Glomerular visceral epithelial cell (primary cell): ENCODE data around the gene SMC3.

ENCODE experiments used
- DNase-seq: peaks from one replicate; pipeline ENCODE4 v3.0.0-alpha.2; 2016; ENCODE audit errors: extremely low spot score

The SMC3 gene

DNA sequence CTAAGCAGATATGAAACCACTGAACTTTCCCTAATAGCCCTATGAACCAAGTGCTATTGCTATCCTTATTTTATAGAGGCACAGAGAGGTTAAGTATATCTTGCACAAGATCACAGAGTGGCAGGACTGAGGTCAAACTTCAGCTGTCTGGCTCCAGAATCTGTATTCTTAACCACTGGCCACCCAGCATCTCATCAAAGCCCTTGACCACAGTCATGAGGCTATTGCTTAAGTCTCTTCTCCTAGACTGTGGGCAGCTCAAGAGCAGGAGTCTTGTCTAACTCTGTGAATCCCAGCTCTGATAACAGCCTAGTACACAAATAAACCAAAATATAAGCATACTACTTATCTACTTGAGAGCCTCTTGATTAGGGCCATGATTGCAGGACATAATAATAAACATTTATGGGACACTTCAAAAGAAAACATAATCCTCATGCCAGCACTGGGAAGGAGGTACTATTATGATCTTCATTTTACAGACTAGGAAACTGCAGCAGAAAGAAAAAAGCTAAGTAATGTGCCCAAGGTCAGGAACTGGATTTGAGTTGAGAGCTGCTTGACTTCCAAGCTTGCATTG lies 22.4 kb upstream of the SMC3 start:
- peak; percentile 26 for DNase-seq

GRCh38 chr10:110546077-110546476 lies 21.4 kb upstream of the SMC3 start:
- no peak for DNase-seq

- no peak for DNase-seq
Measured at GRCh38 chr10:110546499-110547110, 20.9 kb upstream of the SMC3 start.

GRCh38 chr10:110547139-110547761 lies 20.2 kb upstream of the SMC3 start:
- DNase-seq: peak; percentile 60

DNA sequence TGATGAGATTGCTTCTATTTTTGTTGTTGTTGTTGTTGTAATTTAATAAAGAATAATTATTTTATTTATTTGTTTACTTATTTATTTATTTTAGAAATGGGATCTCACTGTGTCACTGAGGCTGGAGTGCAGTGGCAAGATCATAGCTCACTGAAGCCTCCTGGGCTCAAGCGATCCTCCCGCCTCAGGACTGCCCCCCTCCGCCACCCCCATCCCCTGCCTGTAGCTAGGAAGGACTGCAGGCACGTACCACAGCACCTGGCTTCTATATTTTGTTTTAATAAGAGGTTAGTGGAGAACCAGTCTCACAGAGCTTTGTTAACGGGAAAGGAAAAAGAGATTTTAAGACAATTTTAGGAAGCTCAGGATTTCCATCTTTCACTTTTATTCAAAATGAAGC lies 19.5 kb upstream of the SMC3 start:
- no peak for DNase-seq

- DNase-seq: no peak
Measured at GRCh38 chr10:110549211-110549610, 18.3 kb upstream of the SMC3 start.

DNA sequence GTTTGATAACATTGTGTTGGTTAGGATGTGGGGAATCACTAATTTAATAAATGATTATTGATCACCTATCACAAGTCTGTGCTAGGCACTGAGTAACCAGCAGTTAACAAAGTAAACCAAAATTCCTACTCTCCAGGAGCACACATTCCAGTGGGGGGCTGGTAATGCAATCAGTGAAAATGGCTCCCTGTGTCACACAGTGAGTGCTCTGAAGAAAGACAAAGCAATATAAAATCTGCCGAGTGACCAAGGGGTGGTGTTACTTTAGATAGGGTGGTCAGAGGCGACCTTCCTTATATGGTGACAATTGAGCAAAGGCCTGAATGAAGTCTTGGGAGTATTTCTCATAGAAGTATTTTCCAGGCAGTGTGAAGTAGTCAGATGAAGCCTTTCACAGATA lies 13.6 kb upstream of the SMC3 start:
- DNase-seq: no peak

DNA sequence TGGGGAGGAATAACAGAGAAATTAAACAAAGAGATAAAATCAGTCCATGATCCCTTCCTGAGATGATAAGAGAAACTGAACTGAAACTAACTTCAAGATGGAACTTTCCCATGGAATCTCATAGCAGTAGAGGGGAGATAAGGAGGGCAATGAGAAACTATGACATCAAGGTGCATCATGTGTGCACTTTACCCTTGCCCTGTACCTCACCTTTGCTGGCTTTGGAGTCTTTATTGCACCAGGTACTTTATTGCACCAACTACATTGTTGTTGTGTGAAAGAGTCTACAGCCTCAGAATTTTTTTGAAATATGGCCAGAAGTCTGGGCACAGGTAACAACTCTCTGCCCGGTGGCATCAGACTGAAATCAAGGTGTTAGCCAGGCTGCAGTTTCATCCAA lies 11.2 kb upstream of the SMC3 start:
- no peak for DNase-seq

DNA sequence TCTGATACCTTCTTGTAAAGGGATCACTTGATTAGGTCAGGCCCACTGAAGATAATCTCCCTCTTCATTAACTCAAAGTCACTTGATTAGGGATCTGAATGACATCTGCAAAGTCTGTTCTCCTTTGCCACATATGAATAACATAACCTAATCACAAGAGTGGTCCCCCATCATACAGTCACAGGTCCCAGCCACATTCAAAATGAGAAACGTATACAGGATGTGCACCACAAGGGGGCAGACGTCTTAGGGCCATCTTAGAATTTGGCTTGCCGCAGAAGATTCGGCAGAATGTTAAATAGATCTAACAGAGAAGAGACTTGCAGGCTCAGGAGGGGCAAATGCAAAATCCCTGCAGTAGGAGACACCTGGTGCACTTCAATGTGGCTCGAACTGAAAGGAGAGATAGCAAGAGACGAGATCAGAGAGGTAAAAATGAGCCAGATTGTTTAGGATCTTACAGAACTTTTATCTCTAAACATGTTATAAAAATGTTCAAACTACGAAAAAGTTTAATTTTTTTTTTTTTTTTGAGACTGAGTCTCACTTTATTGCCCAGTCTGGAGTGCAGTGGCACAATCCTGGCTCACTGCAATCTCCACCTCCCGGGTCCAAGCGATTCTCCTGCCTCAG lies 10.4 kb upstream of the SMC3 start:
- peak; percentile 27 for DNase-seq

GRCh38 chr10:110558041-110558440 lies 9.5 kb upstream of the SMC3 start:
- no peak for DNase-seq

DNA sequence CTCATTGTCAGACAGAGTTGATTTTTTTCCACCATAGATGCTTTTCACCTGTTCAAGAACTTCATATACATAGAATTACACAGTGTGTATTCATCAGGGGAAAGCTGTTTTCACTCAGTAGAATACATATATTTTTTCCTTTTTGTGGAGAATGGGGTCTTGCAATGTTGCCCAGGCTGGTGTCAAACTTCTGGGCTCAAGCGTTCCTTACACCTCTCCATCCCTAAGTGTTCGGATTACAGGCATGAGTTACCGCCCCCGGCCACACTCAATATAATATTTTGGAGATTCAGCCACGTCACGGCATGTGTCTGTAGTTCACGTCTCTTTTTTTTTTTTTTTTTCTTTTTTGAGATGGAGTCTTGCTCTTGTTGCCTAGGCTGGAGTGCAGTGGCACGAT lies 7.5 kb upstream of the SMC3 start:
- DNase-seq: no peak

DNA sequence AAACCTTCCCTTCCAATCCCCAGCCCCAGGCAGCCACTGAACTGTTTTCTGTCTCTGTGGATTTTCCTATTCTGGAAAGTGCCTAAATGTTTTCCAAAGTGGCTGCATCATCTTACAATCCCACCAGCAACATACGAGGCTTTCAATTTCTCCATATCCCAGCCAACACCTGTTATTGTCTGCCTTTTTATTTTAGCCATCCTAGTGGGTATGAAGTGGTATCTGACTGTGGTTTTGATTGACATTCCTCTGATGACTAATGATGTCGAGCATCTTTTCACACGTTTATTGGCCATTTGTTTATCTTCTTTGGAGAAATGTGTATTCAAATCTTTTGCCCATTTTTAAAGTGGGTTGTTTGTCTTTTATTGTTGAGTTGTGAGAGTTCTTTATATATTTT lies 6.2 kb upstream of the SMC3 start:
- no peak for DNase-seq

GRCh38 chr10:110562348-110562747 lies 5.1 kb upstream of the SMC3 start:
- no peak for DNase-seq

- DNase-seq: no peak
Measured at GRCh38 chr10:110563132-110563531, 4.4 kb upstream of the SMC3 start.

- DNase-seq: no peak
Measured at GRCh38 chr10:110566472-110567200, 859 bp upstream of the SMC3 start.

- DNase-seq: peak; percentile 33
Measured at GRCh38 chr10:110568055-110568735, 700 bp downstream of the SMC3 start.

GRCh38 chr10:110569122-110569521 lies 1.6 kb downstream of the SMC3 start:
- DNase-seq: no peak

GRCh38 chr10:110569736-110570135 lies 2.2 kb downstream of the SMC3 start:
- DNase-seq: no peak

DNA sequence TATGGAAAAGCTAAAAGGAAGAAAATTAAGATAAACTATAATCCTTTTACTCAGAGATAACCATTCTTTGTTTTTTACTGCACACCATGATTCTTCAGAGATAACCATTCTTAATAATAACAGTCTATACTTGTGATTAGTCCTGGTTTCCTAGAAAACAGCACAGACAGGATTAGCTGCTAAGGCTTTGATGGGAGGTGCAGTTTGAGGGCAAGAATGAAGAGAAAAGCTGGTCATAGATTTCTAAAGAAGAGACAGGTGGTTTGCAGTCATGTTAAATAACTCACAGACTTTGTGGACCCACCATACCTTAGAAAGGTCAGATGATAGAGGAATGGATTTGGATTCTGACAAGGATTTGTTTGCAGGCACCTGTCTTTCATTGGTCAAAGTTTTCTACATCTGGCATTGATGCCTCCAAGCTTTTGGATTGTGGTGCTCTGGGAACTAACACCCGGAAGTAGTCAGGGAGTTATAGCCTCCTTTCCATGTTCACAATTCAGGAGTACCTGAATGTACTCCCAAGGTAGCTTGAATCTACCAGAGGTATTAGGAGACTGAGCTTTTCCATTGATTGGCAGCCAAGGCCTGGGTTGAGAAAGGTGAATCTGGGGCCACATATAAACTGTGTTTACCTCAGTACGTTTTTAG lies 3.7 kb downstream of the SMC3 start:
- DNase-seq: no peak

DNA sequence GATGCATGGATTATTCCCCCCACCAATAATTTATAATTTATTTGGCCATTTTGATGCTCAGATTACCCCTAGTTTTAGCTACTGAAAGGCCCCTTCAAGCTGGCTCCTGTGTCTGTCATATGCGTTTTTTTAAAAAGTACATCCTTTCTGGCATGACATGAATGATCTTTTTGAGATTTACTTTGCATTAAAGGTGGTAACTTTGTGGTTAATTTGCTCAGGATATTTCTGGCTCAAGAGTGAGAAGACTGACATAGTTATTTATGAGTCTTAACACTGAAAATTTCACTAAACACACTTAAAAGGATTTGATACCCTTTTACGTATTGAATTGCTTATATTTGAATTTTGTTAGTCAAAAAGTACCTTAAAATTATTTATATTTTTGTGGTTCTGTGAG lies 5.4 kb downstream of the SMC3 start:
- no peak for DNase-seq

GRCh38 chr10:110574420-110574819 lies 6.9 kb downstream of the SMC3 start:
- no peak for DNase-seq
